Ectodermal cell (in vitro differentiated cells): ENCODE measurements around the gene PLCB4.

ENCODE experiments used
- H3K27ac ChIP-seq: 2 replicates; pipeline ENCODE4 v1.7.0; 2013; ENCODE audit warnings: mild to moderate bottlenecking, low read depth, low read length; ENCODE audit not compliant: insufficient read depth, poor library complexity, severe bottlenecking
- H3K27me3 ChIP-seq: 2 replicates; pipeline ENCODE4 v1.7.0; 2013; ENCODE audit warnings: mild to moderate bottlenecking, low read length; ENCODE audit not compliant: insufficient read depth, control insufficient read depth, poor library complexity, severe bottlenecking
- H3K36me3 ChIP-seq: one replicate; pipeline ENCODE4 v1.7.0; 2013; ENCODE audit warnings: low read length; ENCODE audit not compliant: control insufficient read depth, insufficient read depth
- H3K4me1 ChIP-seq: one replicate; pipeline ENCODE4 v1.7.0; 2013; ENCODE audit warnings: low read length; ENCODE audit not compliant: control insufficient read depth, insufficient read depth
- H3K4me3 ChIP-seq: 2 replicates; pipeline ENCODE4 v1.7.0; 2013; ENCODE audit warnings: low read depth, low read length, control low read depth; ENCODE audit not compliant: insufficient read depth
- H3K9me3 ChIP-seq: 2 replicates; pipeline ENCODE4 v1.7.0; 2013; ENCODE audit warnings: mild to moderate bottlenecking, low read length, moderate library complexity; ENCODE audit not compliant: control insufficient read depth
- WGBS, 2 experiments: methylation state at CpG; one replicate each; pipeline ENCODE4 v1.1.7; 2013; ENCODE audit warnings: missing lambda C conversion rate in 2 of 2; 5-methylcytosine and 5-hydroxymethylcytosine counted together

The PLCB4 gene

DNA sequence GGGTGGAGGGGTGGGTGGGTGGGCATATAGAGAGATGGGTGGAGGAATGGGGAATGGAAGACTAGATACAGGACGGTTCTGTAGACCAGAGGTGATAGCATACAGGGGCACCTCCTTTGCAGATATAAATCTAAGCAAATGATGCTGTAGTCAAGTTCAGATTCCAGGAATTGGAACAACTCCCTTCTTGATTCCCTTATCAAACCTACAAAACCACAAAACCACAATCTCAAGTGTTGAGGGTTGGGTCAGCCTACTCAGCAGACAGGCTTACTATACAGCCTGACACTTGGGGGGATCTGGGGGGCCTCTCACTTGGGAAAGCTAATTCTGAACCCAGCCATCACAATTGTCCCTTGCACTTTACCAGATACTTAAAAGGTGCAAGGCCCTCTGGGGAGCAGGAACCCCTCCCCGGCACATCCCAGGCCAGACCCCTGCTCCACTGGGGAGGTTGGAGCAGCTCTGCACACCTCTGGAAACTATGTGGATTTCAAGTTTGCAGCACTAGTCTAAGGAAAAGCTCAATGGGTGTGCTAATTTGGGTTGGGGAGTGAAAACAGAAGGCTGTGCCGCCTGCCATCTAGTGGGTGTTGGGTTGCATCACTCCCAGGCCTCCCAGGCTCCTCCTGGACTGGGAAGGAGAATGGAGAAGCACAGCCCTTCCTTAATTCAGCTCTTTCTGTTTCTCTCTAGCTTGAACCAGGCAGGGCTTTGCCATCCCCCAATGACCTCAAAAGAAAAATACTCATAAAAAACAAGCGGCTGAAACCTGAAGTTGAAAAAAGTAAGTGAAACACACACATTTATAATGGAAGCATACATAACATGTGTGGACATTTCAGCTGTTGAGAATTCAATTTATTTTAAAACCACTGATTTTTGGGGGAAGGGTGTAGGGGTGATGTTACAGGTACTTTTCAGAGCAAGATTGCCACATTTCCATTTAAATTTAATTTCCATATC lies 324.3 kb downstream of the PLCB4 start:
- Histone ChIP-seq H3K36me3 (no peaks in the 10 kb centered on the region), H3K27me3 (no peaks in the 10 kb centered on the region), H3K27ac (no peak overlapping the region), H3K9me3 (no peaks in the 10 kb centered on the region), H3K4me3 (no peak overlapping the region), H3K4me1 (no peaks in the 10 kb centered on the region)
- WGBS, 2 experiments, result 36 to 44% methylated on average over 4 of the region's 4 CpGs

DNA sequence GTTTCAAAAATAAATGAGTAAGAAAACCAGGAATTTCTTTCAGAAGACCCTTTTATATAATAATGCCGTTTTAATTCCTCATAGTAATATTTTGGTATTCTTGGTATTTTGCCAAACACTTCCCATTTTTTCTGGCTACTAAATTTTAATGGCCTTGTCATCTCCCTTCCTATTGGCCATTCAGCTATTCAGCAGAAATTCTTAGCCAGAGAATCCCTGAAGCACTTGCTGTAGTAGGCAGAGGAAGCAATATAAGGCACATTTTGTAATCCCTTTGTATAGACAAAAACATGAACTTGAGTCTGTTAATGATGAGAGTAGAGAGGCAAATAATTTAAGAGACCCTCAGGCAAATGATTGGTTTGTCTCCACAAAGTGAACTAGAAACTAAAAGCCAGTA lies 327.1 kb downstream of the PLCB4 start:
- no CpG with 5 or more reads among the region's 1 CpG for WGBS, 2 experiments
- no peaks in the 10 kb centered on the region for H3K27me3 ChIP-seq
- no peaks in the 10 kb centered on the region for H3K9me3 ChIP-seq
- no peaks in the 10 kb centered on the region for H3K36me3 ChIP-seq
- H3K27ac ChIP-seq, result no peak overlapping the region
- H3K4me1 ChIP-seq, result no peaks in the 10 kb centered on the region
- H3K4me3 ChIP-seq, result no peak overlapping the region

GRCh38 chr20:9397928-9398327 lies 329.0 kb downstream of the PLCB4 start:
- Histone ChIP-seq H3K27me3 (no peaks in the 10 kb centered on the region), H3K36me3 (peaks cover 19% of the 10 kb centered on the region), H3K4me3 (no peak overlapping the region), H3K9me3 (no peaks in the 10 kb centered on the region), H3K4me1 (no peaks in the 10 kb centered on the region), H3K27ac (no peak overlapping the region)
- WGBS, 2 experiments, result 88 to 92% methylated on average over 8 of the region's 8 CpGs

DNA sequence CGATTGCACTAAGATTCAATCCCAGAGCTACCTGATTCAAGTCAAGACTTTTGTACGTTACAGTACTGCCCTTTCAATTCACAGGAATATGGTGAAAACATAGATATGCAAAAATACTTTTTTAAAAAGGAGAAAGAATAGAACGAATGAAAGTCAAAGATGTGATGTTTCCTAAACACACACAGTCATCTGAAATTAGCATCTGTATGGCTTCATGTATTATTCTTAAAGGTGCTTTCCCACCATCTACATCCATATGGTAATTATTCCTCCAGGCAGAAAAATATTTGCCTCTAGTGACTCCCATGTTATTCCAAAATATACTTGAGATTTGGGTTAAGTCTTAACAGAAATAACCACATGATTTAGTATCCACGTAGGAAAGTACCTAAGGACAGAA lies 330.0 kb downstream of the PLCB4 start:
- 64 to 66% methylated on average over 3 to 4 of the region's 4 CpGs for WGBS, 2 experiments
- H3K9me3 ChIP-seq, result no peaks in the 10 kb centered on the region
- peaks cover 23% of the 10 kb centered on the region for H3K36me3 ChIP-seq
- H3K4me1 ChIP-seq, result no peaks in the 10 kb centered on the region
- no peaks in the 10 kb centered on the region for H3K27me3 ChIP-seq
- H3K27ac ChIP-seq, result no peak overlapping the region
- no peak overlapping the region for H3K4me3 ChIP-seq

DNA sequence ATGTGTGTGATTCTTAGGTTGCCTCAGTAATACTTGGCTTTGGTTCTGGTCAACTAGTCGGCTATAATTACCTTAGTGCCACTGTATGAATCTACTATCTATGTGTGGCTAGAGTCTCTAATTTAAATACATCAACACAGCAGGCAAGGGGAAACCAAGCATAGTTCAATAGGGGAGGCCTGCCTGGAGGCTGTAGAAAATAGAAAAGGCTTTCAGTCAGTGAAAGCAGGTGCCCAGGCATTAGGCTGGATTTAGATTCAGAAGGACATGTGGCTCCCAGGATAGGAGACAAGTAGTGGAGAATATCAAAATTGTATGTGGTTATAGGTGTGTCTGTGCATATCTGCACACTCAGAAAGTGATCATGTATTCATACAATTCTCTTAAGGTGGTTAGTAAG lies 330.4 kb downstream of the PLCB4 start:
- WGBS, 2 experiments, result 80 to 100% methylated on average over 1 of the region's 1 CpG
- no peaks in the 10 kb centered on the region for H3K4me1 ChIP-seq
- no peaks in the 10 kb centered on the region for H3K27me3 ChIP-seq
- H3K9me3 ChIP-seq, result no peaks in the 10 kb centered on the region
- no peak overlapping the region for H3K4me3 ChIP-seq
- peaks cover 23% of the 10 kb centered on the region for H3K36me3 ChIP-seq
- no peak overlapping the region for H3K27ac ChIP-seq

DNA sequence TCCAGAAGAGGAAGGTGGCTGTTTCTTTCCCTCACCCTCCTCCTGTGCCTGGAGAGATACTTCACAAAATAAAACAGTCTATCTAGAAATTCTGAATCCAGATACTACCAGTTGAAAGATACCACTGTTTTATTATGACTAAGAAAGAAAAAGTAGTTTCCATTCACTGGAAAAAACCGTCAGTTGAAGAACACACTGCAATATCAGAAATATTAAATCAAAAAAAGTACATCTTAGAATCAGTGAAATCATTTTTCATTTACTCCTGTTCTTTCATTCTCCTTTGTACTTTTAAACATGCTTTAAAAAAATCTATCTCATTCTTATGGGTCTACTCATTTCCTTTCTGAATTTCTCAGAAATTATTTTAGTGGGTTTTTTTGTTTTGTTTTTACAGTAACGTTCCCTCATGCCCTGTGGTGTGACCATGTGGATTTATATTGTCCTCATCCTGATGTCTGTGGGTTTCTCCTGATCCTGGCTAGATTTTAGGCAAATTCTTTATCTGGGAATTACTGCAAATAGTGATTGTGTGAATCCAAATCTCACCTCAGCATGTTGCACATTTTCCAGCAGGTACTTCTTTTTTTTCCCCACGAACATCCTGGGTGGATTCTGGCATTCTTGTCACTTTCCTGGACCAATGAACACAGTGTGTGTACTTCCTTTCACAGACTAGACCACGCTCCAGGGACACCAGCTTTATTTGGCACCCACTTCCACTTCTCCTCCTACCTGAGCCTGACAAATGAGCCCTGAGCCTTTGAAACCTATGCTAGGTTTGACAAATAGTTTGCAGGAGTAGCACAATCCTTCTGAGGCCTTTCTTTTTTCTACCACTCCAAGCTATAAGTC lies 331.5 kb downstream of the PLCB4 start:
- H3K4me3 ChIP-seq, result no peak overlapping the region
- H3K36me3 ChIP-seq, result peaks cover 23% of the 10 kb centered on the region
- H3K27me3 ChIP-seq, result no peaks in the 10 kb centered on the region
- H3K4me1 ChIP-seq, result no peaks in the 10 kb centered on the region
- no peaks in the 10 kb centered on the region for H3K9me3 ChIP-seq
- no peak overlapping the region for H3K27ac ChIP-seq
- WGBS, 2 experiments, result 93 to 95% methylated on average over 4 of the region's 4 CpGs

- 89 to 92% methylated on average over 3 of the region's 3 CpGs for WGBS, 2 experiments
- Histone ChIP-seq H3K4me3 (no peak overlapping the region), H3K27ac (no peak overlapping the region), H3K4me1 (no peaks in the 10 kb centered on the region), H3K27me3 (no peaks in the 10 kb centered on the region), H3K9me3 (no peaks in the 10 kb centered on the region), H3K36me3 (peaks cover 23% of the 10 kb centered on the region)
These were observed 332.5 kb downstream of the PLCB4 start for GRCh38 chr20:9401371-9401770.

DNA sequence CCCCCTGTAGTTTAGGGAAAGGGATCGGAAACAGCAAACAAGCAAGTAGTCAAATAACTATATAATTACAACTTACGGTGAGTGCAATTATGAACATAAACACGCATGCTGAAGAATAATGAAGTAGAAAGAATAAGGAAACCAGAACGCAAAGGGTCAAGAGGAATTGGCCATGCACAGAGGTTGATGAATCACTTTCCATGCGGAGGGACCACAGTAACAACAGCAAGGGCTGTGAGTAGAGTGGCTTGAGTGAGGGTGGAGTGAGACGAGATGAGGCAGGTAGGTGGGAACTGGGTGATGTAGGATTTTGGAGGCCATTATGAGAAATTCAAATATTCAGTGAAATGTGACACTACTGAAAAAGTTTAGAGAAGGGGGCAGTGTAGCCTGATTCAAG lies 333.3 kb downstream of the PLCB4 start:
- Histone ChIP-seq H3K36me3 (peaks cover 23% of the 10 kb centered on the region), H3K4me1 (no peaks in the 10 kb centered on the region), H3K27me3 (no peaks in the 10 kb centered on the region), H3K4me3 (no peak overlapping the region), H3K27ac (no peak overlapping the region), H3K9me3 (no peaks in the 10 kb centered on the region)
- WGBS, 2 experiments, result 96 to 97% methylated on average over 5 to 6 of the region's 6 CpGs

- Histone ChIP-seq H3K4me1 (no peaks in the 10 kb centered on the region), H3K9me3 (no peaks in the 10 kb centered on the region)
- WGBS, 2 experiments, result 95 to 96% methylated on average over 3 of the region's 3 CpGs
These were observed 333.7 kb downstream of the PLCB4 start for GRCh38 chr20:9402546-9402945.

DNA sequence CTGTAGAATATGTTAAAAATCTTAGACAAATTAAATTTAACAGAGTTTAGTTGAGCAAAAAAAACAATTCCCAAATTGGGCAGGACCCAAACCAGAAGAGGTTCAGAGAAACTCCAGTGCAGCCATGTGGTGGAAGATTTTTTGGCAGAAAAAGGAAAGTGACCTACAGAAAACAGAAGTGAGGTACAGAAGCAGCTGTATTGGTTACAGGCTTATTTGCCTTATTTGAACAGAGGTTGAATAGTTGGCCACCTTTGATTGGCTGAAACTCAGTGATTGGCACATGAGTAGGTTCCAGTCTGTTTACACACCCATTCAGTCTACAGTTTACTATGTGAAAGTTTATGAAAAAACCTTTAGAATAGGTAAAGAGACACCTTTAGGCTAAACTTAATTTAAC lies 334.6 kb downstream of the PLCB4 start:
- Histone ChIP-seq H3K36me3 (peaks cover 23% of the 10 kb centered on the region), H3K27me3 (no peaks in the 10 kb centered on the region), H3K4me1 (no peaks in the 10 kb centered on the region), H3K9me3 (no peaks in the 10 kb centered on the region), H3K27ac (no peak overlapping the region), H3K4me3 (no peak overlapping the region)

More at GRCh38 chr20:9402546-9402945, 333.7 kb downstream of the PLCB4 start:
- Histone ChIP-seq H3K36me3 (peaks cover 23% of the 10 kb centered on the region), H3K4me3 (no peak overlapping the region), H3K27me3 (no peaks in the 10 kb centered on the region), H3K27ac (no peak overlapping the region)
